GM19455 (cell line): ENCODE data around the gene FAM3C.
"Not testable (repeated sequence)": the region's sequence is repeated elsewhere in the genome, so short reads cannot be mapped to it uniquely, and the experiment has no call there.

Experiments
- ATAC-seq: cut with Tn5 transposase; IDR thresholded peaks from one replicate; pipeline ENCODE4 v1.9.1; 2021; ENCODE audit not compliant: unreplicated experiment

FAM3C gene

GRCh38 chr7:121334376-121334775, 61.7 kb downstream of the FAM3C start:
- ATAC-seq: no peak

- no peak for ATAC-seq
Observed at GRCh38 chr7:121331574-121331973, 64.5 kb downstream of the FAM3C start.

GRCh38 chr7:121331048-121331447, 65.1 kb downstream of the FAM3C start:
- ATAC-seq: no peak

- peak; percentile 38 for ATAC-seq
Observed at GRCh38 chr7:121330053-121330833, 65.9 kb downstream of the FAM3C start.

GRCh38 chr7:121329191-121330052, 66.7 kb downstream of the FAM3C start:
- peak; percentile 44 for ATAC-seq

GRCh38 chr7:121328508-121329190, 67.5 kb downstream of the FAM3C start, which contains the start of gene WNT16:
WNT16 (plus strand) TSS chr7:121329000; CDS start chr7:121329293, 293 bp downstream.
- ATAC-seq: no peak

- no peak for ATAC-seq
Observed at GRCh38 chr7:121327671-121328070, 68.4 kb downstream of the FAM3C start.

GRCh38 chr7:121323515-121324302, 72.4 kb downstream of the FAM3C start:
- no peak for ATAC-seq

- no peak for ATAC-seq
Observed at GRCh38 chr7:121322460-121322859, 73.6 kb downstream of the FAM3C start.

GRCh38 chr7:121315170-121315569, 80.9 kb downstream of the FAM3C start:
- not testable (repeated sequence) for ATAC-seq

GRCh38 chr7:121313793-121314676, 82.1 kb downstream of the FAM3C start:
- ATAC-seq: peak; percentile 90

GRCh38 chr7:121313220-121313792, 82.8 kb downstream of the FAM3C start:
- ATAC-seq: no peak

GRCh38 chr7:121307021-121307574, 89.0 kb downstream of the FAM3C start:
- ATAC-seq: no peak

- ATAC-seq: no peak
Observed at GRCh38 chr7:121306565-121306964, 89.5 kb downstream of the FAM3C start.

- ATAC-seq: no peak
Observed at GRCh38 chr7:121305109-121305508, 91.0 kb downstream of the FAM3C start.

- ATAC-seq: no peak
Observed at GRCh38 chr7:121304102-121304658, 91.9 kb downstream of the FAM3C start.

GRCh38 chr7:121303422-121304101, 92.5 kb downstream of the FAM3C start:
- no peak for ATAC-seq

- ATAC-seq: peak; percentile 92
Observed at GRCh38 chr7:121302214-121302745, 93.8 kb downstream of the FAM3C start.
